Activated CD4-positive, CD25-positive, alpha-beta regulatory T cell treated with anti-CD3 and anti-CD28 coated beads, Interleukin-2, amount 50 U/mL, for 72 hours (primary cell): Measurements from ENCODE around the gene RBBP8NL.

Source experiments
- DNase-seq: peaks from one replicate; pipeline ENCODE4 v3.0.0; 2021

Gene RBBP8NL

GRCh38 chr20:62405108-62405980 is 22.0 kb downstream of the RBBP8NL start:
- no peak for DNase-seq

- DNase-seq = no peak
These were observed 22.6 kb downstream of the RBBP8NL start for GRCh38 chr20:62404761-62405107.

- DNase-seq = no peak
These were observed 23.1 kb downstream of the RBBP8NL start for GRCh38 chr20:62404112-62404665.

- DNase-seq = no peak
These were observed 24.0 kb downstream of the RBBP8NL start for GRCh38 chr20:62403331-62403730.

GRCh38 chr20:62402456-62403150 is 24.7 kb downstream of the RBBP8NL start:
- DNase-seq = no peak

GRCh38 chr20:62401331-62401779 is 26.0 kb downstream of the RBBP8NL start:
- no peak for DNase-seq

- DNase-seq = no peak
These were observed 26.8 kb downstream of the RBBP8NL start for GRCh38 chr20:62400541-62400940.

GRCh38 chr20:62400021-62400420 is 27.3 kb downstream of the RBBP8NL start:
- DNase-seq = no peak

GRCh38 chr20:62398120-62398821 is 29.1 kb downstream of the RBBP8NL start:
- DNase-seq = no peak

- DNase-seq = no peak
These were observed 30.7 kb downstream of the RBBP8NL start for GRCh38 chr20:62396367-62397239.

- DNase-seq = no peak
These were observed 31.8 kb downstream of the RBBP8NL start for GRCh38 chr20:62395311-62396242.

- no peak for DNase-seq
These were observed 32.8 kb downstream of the RBBP8NL start for GRCh38 chr20:62394248-62395245.

GRCh38 chr20:62393830-62394229 is 33.5 kb downstream of the RBBP8NL start:
- no peak for DNase-seq

- DNase-seq = no peak
These were observed 34.0 kb downstream of the RBBP8NL start for GRCh38 chr20:62393335-62393665.

- no peak for DNase-seq
These were observed 34.6 kb downstream of the RBBP8NL start for GRCh38 chr20:62392621-62393334.

GRCh38 chr20:62392077-62392418 is 35.3 kb downstream of the RBBP8NL start:
- no peak for DNase-seq

GRCh38 chr20:62391165-62392076 is 35.9 kb downstream of the RBBP8NL start:
- no peak for DNase-seq
